Hepatocyte (in vitro differentiated cells): Measurements from ENCODE around the gene FAM193A. TPM values are rescaled to one million over a fixed set of nuclear protein-coding genes. Genes with fewer than 3 reads are reported as not detected.

Experiments
- DNase-seq: peaks from one replicate; pipeline ENCODE4 v3.0.0-alpha.2; 2016; ENCODE audit warnings: low spot score
- H2AFZ ChIP-seq: fragments of 200-600 bp; sonication (generic); 2 replicates; pipeline ENCODE4 v1.6.0; 2016; ENCODE audit warnings: antibody characterized with exemption, mild to moderate bottlenecking
- H3K27ac ChIP-seq: fragments of 200-600 bp; sonication (generic); 2 replicates; pipeline ENCODE4 v1.5.1; 2016; ENCODE audit warnings: mild to moderate bottlenecking
- H3K27me3 ChIP-seq: fragments of 200-600 bp; sonication (generic); 2 replicates; pipeline ENCODE4 v1.6.1; 2016
- H3K36me3 ChIP-seq: fragments of 200-600 bp; sonication (generic); replicated peaks from 2 replicates; pipeline ENCODE4 v1.5.1; 2016; ENCODE audit warnings: low read depth; ENCODE audit not compliant: insufficient read depth
- H3K4me1 ChIP-seq: fragments of 200-600 bp; sonication (generic); 2 replicates; pipeline ENCODE4 v1.5.1; 2016; ENCODE audit warnings: mild to moderate bottlenecking, moderate library complexity; ENCODE audit not compliant: insufficient read depth
- H3K4me2 ChIP-seq: fragments of 200-600 bp; sonication (generic); 2 replicates; pipeline ENCODE4 v1.6.0; 2016
- H3K4me3 ChIP-seq: fragments of 200-600 bp; sonication (generic); 2 replicates; pipeline ENCODE4 v1.5.1; 2016; ENCODE audit warnings: mild to moderate bottlenecking
- H3K79me2 ChIP-seq: fragments of 200-600 bp; sonication (generic); 2 replicates; pipeline ENCODE4 v1.6.0; 2017; ENCODE audit warnings: mild to moderate bottlenecking
- H3K9me2 ChIP-seq: fragments of 200-600 bp; sonication (generic); replicated peaks from 2 replicates; pipeline ENCODE4 v1.6.0; 2017; ENCODE audit warnings: mild to moderate bottlenecking; ENCODE audit not compliant: insufficient read depth
- H3K9me3 ChIP-seq: fragments of 200-600 bp; sonication (generic); 2 replicates; pipeline ENCODE4 v1.5.1; 2016; ENCODE audit warnings: low read depth, mild to moderate bottlenecking
- H4K20me1 ChIP-seq: fragments of 200-600 bp; sonication (generic); 2 replicates; pipeline ENCODE4 v1.6.0; 2016; ENCODE audit warnings: mild to moderate bottlenecking; ENCODE audit not compliant: insufficient read depth, poor library complexity, severe bottlenecking
- EZH2 ChIP-seq: fragments of 200-600 bp; sonication (generic); IDR thresholded peaks from 2 replicates; pipeline ENCODE4 v1.6.1; 2016; ENCODE audit warnings: antibody characterized with exemption, mild to moderate bottlenecking, borderline replicate concordance
- EZH2phosphoT487 ChIP-seq: fragments of 200-600 bp; sonication (generic); IDR thresholded peaks from one replicate; pipeline ENCODE4 v1.6.1; 2018; ENCODE audit warnings: antibody characterized with exemption, mild to moderate bottlenecking, low read depth, moderate library complexity; ENCODE audit not compliant: unreplicated experiment, severe bottlenecking
- WGBS: methylation state at CpG from one replicate; pipeline ENCODE4 v1.1.6; 2016; ENCODE audit warnings: low lambda C conversion rate; ENCODE audit errors: missing lambda C conversion rate; 5-methylcytosine and 5-hydroxymethylcytosine counted together
- polyA plus RNA-seq: library from polyadenylated mRNA; unstranded; fragments of >200 nt; fragmentation: Nextera tagmentation; extraction: Ambion mirVana; gene quantifications from 2 replicates; pipeline ENCODE4 v1.2.1, GENCODE V29; 2016
- total RNA-seq: library from RNA; depleted of rRNA; stranded (reverse); fragments of >200 nt; gene quantifications from 2 replicates; pipeline ENCODE4 v1.2.3, GENCODE V29; 2014
- TF ChIP-seq, protein P1 (sequence below): fragments of 200-600 bp; sonication (generic); IDR thresholded peaks from 2 replicates; pipeline ENCODE4 v1.5.1; 2016; ENCODE audit warnings: antibody characterized with exemption, mild to moderate bottlenecking; ENCODE audit not compliant: poor library complexity

Gene FAM193A
- total and polyA plus RNA-seq, 2 experiments from 2014 or later, result 11.4 to 15.8 TPM

DNA sequence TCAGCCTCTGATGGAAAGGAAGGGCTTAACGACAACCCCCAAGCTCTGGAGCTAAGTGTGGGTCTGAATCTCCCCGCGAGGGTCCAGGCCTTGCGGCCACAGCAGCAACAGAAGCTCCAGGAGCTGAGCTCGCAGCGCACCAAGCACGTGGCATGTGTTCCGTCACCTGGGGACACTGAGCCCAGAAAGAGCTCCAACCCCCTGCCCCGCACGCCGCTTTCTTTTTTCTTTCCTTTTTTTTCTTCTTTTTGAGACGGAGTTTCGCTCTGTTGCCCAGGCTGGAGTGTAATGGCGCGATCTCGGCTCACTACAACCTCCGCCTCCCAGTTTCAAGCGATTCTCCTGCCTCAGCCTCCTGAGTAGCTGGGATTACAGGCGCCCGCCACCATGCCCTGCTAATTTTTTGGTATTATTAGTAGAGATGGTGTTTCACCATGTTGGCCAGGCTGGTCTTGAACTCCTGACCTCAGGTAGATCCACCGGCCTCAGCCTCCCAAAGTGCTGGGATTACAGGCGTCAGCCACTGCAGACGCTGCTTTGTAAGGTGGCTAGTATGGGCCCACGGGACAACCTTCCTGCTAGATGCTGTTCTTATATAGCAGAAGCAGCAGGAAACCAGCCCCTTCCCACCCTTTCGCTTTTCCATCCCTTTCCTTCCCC lies 220.4 kb downstream of the FAM193A start:
- Histone ChIP-seq H3K4me3 (no peak overlapping the region), H4K20me1 (peaks cover 3% of the 10 kb centered on the region), H3K9me3 (no peaks in the 10 kb centered on the region), H3K27me3 (no peaks in the 10 kb centered on the region), H3K79me2 (peaks cover 39% of the 10 kb centered on the region), H3K27ac (peak overlapping the region; percentile 64), H3K4me2 (peak overlapping the region; percentile 77), H3K9me2 (no peaks in the 10 kb centered on the region), H2AFZ (no peak overlapping the region), H3K36me3 (no peaks in the 10 kb centered on the region), H3K4me1 (peaks cover 27% of the 10 kb centered on the region)
- WGBS, result 75% methylated on average over 25 of the region's 25 CpGs
- TF ChIP-seq EZH2 (no peak), EZH2phosphoT487 (no peak)
- TF ChIP-seq, protein P1, sequence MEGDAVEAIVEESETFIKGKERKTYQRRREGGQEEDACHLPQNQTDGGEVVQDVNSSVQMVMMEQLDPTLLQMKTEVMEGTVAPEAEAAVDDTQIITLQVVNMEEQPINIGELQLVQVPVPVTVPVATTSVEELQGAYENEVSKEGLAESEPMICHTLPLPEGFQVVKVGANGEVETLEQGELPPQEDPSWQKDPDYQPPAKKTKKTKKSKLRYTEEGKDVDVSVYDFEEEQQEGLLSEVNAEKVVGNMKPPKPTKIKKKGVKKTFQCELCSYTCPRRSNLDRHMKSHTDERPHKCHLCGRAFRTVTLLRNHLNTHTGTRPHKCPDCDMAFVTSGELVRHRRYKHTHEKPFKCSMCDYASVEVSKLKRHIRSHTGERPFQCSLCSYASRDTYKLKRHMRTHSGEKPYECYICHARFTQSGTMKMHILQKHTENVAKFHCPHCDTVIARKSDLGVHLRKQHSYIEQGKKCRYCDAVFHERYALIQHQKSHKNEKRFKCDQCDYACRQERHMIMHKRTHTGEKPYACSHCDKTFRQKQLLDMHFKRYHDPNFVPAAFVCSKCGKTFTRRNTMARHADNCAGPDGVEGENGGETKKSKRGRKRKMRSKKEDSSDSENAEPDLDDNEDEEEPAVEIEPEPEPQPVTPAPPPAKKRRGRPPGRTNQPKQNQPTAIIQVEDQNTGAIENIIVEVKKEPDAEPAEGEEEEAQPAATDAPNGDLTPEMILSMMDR, result no peak
- no peak for DNase-seq

DNA sequence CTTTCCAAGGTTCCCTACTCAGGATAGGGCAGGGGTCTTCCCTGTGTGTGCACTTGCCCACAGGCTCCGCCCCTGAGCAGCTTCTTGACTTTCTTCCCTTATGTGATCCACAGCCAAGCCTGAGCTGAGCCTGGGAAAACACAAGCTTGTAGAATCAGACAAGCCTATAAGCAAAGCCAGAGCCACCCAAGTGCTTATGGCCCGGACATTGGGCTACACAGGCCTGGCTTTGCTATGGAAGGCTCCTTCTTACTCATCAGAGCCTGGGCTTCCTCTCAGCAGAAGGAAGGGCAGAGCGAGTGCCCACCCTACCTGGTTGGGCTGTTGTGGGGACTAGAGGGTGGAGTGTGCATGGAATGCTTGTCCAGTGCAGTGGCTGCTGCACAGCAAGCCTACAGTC lies 221.0 kb downstream of the FAM193A start:
- no peaks in the 10 kb centered on the region for H3K36me3 ChIP-seq
- no peaks in the 10 kb centered on the region for H3K9me2 ChIP-seq
- no peaks in the 10 kb centered on the region for H3K27me3 ChIP-seq
- H3K4me3 ChIP-seq, result no peak overlapping the region
- no peak overlapping the region for H2AFZ ChIP-seq
- WGBS, result 88% methylated on average over 3 of the region's 3 CpGs
- H3K4me2 ChIP-seq, result no peak overlapping the region
- peaks cover 33% of the 10 kb centered on the region for H3K79me2 ChIP-seq
- DNase-seq, result no peak
- H3K27ac ChIP-seq, result no peak overlapping the region
- H4K20me1 ChIP-seq, result peaks cover 3% of the 10 kb centered on the region
- TF ChIP-seq, protein P1, result no peak
- TF ChIP-seq EZH2, result no peak
- no peak for TF ChIP-seq EZH2phosphoT487
- no peaks in the 10 kb centered on the region for H3K9me3 ChIP-seq
- H3K4me1 ChIP-seq, result peaks cover 33% of the 10 kb centered on the region

DNA sequence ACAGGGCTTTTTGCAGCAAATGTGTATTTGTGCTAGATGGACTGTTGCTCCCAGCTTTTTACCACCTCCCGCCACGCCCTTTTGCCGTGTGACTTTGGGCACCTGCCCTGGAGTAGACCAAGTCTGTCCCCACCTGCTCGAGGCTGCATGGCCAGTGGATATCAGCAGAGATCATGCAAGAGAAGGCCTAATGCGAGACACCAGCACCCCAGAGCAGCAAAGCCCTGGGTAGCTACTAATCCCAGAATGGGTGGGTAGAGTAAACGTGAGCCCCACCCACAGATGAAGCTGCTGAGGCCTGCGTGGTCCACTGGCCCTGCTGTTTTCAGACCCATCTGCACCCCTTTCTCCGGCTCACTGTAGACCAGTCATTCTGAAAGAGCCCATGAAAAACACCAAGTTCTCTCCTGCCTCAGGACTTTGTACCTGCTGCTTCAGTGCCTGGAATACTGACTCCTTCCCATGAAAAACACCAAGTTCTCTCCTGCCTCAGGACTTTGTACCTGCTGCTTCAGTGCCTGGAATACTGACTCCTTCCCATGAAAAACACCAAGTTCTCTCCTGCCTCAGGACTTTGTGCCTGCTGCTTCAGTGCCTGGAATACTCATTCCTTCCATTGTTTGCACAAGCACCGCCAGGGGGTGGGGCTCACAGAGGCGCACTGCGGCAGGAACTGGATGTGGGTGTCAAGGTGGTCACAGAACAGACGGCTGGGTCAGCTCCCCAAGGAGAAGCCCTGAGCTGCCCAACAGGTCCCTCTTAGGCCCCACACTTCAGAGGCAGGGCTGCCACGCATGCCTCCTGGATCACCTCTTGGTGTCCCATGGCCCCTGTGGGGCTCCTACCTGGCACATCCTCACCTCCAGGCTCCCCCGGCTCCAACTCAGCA lies 224.8 kb downstream of the FAM193A start:
- peak overlapping the region; percentile 98 for H3K27ac ChIP-seq

More for the DNA sequence above, 224.8 kb downstream of the FAM193A start:
- DNase-seq, result peak; percentile 80
- H3K9me3 ChIP-seq, result no peaks in the 10 kb centered on the region
- H3K4me2 ChIP-seq, result peak overlapping the region; percentile 61
- TF ChIP-seq, protein P1, result no peak
- TF ChIP-seq EZH2, result no peak
- TF ChIP-seq EZH2phosphoT487, result no peak
- peaks cover 26% of the 10 kb centered on the region for H3K4me1 ChIP-seq
- no peak overlapping the region for H2AFZ ChIP-seq
- WGBS, result 61% methylated on average over 14 of the region's 14 CpGs
- H3K79me2 ChIP-seq, result no peaks in the 10 kb centered on the region
- no peak overlapping the region for H3K4me3 ChIP-seq
- no peaks in the 10 kb centered on the region for H3K9me2 ChIP-seq
- no peaks in the 10 kb centered on the region for H4K20me1 ChIP-seq
- H3K27me3 ChIP-seq, result no peaks in the 10 kb centered on the region
- no peaks in the 10 kb centered on the region for H3K36me3 ChIP-seq
